OCI-LY3 (cell line): Measurements from ENCODE around the gene NBR1.
"Not testable (repeated sequence)": the region's sequence is repeated elsewhere in the genome, so short reads cannot be mapped to it uniquely, and the experiment has no call there.

Experiments
- H2AFZ ChIP-seq: fragments of 200-600, 300-600 bp; shearing (Covaris generic); 2 replicates; pipeline ENCODE4 v1.6.0; 2014; ENCODE audit warnings: antibody characterized with exemption, low read depth, low read length
- H3K27ac ChIP-seq: fragments of 200-600, 300-600 bp; sonication (generic); 2 replicates; pipeline ENCODE4 v1.5.1; 2014; ENCODE audit warnings: mild to moderate bottlenecking, low read length, moderate library complexity, mixed read lengths
- H3K27me3 ChIP-seq: fragments of 200-600, 300-600 bp; sonication (generic); 2 replicates; pipeline ENCODE4 v1.6.1; 2014; ENCODE audit warnings: low read depth, low read length, mixed read lengths
- H3K36me3 ChIP-seq: fragments of 200-600, 300-600 bp; sonication (generic); replicated peaks from 2 replicates; pipeline ENCODE3; 2014; ENCODE audit warnings: low read depth, low read length, mixed read lengths
- H3K4me1 ChIP-seq: fragments of 300-600, 200-600 bp; sonication (generic); 2 replicates; pipeline ENCODE4 v1.6.1; 2014; ENCODE audit warnings: low read length, mixed read lengths
- H3K4me2 ChIP-seq: fragments of 200-600, 300-600 bp; sonication (generic); 2 replicates; pipeline ENCODE4 v1.6.1; 2014; ENCODE audit warnings: low read length, mixed read lengths
- H3K4me3 ChIP-seq: fragments of 300-600, 200-600 bp; sonication (generic); 2 replicates; pipeline ENCODE4 v1.5.1; 2014; ENCODE audit warnings: antibody characterized with exemption, mild to moderate bottlenecking, low read length, moderate library complexity
- H3K79me2 ChIP-seq: fragments of 300-600, 200-600 bp; shearing (Covaris generic); 2 replicates; pipeline ENCODE4 v1.6.1; 2014; ENCODE audit warnings: mild to moderate bottlenecking, low read length, mixed read lengths
- H3K9ac ChIP-seq: fragments of 300-600, 200-600 bp; shearing (Covaris generic); 2 replicates; pipeline ENCODE4 v1.6.0; 2014; ENCODE audit warnings: mild to moderate bottlenecking, low read length, moderate library complexity
- H3K9me3 ChIP-seq: fragments of 200-600, 300-600 bp; shearing (Covaris generic); 2 replicates; pipeline ENCODE4 v1.6.1; 2014; ENCODE audit warnings: low read length, mixed read lengths; ENCODE audit not compliant: insufficient read depth
- H4K20me1 ChIP-seq: fragments of 200-600, 300-600 bp; sonication (generic); 2 replicates; pipeline ENCODE4 v1.6.1; 2016; ENCODE audit warnings: low read length, mixed read lengths; ENCODE audit not compliant: insufficient read depth
- CTCF ChIP-seq: fragments of 200-600, 300-600 bp; sonication (generic); IDR thresholded peaks from 2 replicates; pipeline ENCODE4 v1.5.1; 2014; ENCODE audit warnings: antibody characterized with exemption, low read length, low read depth
- EZH2phosphoT487 ChIP-seq: fragments of 200-600 bp; shearing (Covaris generic); IDR thresholded peaks from 2 replicates; pipeline ENCODE4 v1.6.1; 2018; ENCODE audit warnings: antibody characterized with exemption, mixed run types, low read depth

NBR1 gene

DNA sequence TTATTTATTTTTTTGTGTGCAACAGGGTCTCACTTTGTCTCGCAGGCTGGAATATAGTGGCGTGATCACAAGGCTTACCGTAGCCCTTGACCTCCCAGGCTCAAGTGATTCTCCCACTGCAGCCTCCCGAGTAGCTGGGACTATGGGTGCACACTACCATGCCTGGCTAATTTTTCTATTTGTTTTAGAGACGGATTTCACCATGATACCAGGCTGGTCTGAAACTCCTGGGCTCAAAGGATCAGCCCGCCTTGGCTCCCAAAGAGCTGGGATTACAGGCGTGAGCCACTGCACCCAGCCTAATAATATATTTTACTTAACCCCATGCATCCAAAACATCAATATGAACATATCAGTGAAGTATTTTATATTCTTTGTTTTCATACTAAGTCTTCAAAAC, 55.4 kb downstream of the NBR1 start:
- Histone ChIP-seq H3K36me3 (peaks cover 4% of the 10 kb centered on the region), H3K79me2 (no peaks in the 10 kb centered on the region), H3K9me3 (no peaks in the 10 kb centered on the region), H2AFZ (no peak overlapping the region), H3K27ac (no peak overlapping the region), H3K9ac (no peak overlapping the region), H4K20me1 (no peaks in the 10 kb centered on the region), H3K27me3 (no peaks in the 10 kb centered on the region), H3K4me2 (no peak overlapping the region), H3K4me1 (no peaks in the 10 kb centered on the region), H3K4me3 (no peak overlapping the region)
- TF ChIP-seq EZH2phosphoT487 (no peak), CTCF (no peak)

GRCh38 chr17:43228020-43228782, 57.2 kb downstream of the NBR1 start, which contains the start of gene CCDC200:
Gene CCDC200, minus strand, starts transcription at chr17:43228623. Its CDS starts 69 bp downstream, at chr17:43228554.
- not testable (repeated sequence) for H3K79me2 ChIP-seq, H4K20me1 ChIP-seq, H2AFZ ChIP-seq, H3K9ac ChIP-seq, H3K4me2 ChIP-seq, H3K36me3 ChIP-seq, H3K27me3 ChIP-seq, H3K4me3 ChIP-seq, H3K9me3 ChIP-seq, H3K4me1 ChIP-seq, H3K27ac ChIP-seq

DNA sequence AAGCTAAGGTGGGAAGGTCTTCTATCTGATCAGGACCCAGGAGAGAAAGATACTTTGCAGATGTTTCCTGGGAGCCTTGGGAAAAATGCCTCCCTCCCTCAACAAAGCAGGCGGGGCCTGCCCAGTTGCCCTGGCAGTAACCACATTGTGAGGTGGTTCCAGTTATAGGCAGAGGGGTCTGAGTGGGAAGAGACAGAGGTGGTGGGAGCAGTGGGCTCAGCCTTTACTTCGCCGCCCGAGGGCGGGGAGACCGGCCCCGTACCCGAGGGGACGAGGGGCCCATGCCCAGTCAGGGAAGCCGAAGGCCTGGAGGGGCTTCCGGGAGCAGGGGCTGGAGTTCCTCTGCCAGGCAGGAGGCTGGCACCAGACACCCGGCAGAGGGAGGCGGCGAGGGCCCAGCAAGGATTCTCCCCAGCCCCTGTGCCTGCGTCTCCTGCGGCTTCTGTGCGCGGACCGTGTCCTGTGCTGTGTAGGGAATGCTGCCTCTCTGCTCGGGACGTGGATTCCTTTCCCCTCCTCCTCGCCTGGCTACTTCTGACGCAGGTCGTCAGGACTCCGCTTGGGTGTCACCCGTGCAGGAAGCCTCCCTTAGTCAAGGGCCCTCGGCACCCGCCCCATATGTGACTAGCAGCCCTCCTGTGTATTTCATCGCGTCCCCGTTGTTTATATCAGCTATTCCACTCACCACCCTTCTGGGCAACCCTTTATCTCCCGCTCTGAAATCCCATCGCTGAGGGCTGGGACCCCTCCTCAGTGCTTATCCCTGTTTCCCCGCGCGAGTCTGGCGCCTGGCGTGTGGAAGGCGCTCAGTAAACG, 60.4 kb downstream of the NBR1 start:
- H3K9ac ChIP-seq: peak overlapping the region; percentile 44; the same call in 1 of the 2 replicates

GRCh38 chr17:43232021-43232699, 61.1 kb downstream of the NBR1 start:
- H3K4me2 ChIP-seq: peak overlapping the region; percentile 45; the same call in 1 of the 2 replicates
- H3K27me3 ChIP-seq, H4K20me1 ChIP-seq, H3K36me3 ChIP-seq, H3K9me3 ChIP-seq, H3K79me2 ChIP-seq, H3K4me1 ChIP-seq, H2AFZ ChIP-seq, H3K27ac ChIP-seq: not testable (repeated sequence)
- peak overlapping the region; percentile 60; the same call in 1 of the 2 replicates for H3K4me3 ChIP-seq
- peak overlapping the region; percentile 44; the same call in 1 of the 2 replicates for H3K9ac ChIP-seq

More for the DNA sequence above, 60.4 kb downstream of the NBR1 start:
- not testable (repeated sequence) for H4K20me1 ChIP-seq, H3K27me3 ChIP-seq, H2AFZ ChIP-seq, H3K27ac ChIP-seq, H3K9me3 ChIP-seq, H3K79me2 ChIP-seq, H3K36me3 ChIP-seq, H3K4me1 ChIP-seq
- Histone ChIP-seq H3K4me2 (peak overlapping the region; percentile 45; the same call in 1 of the 2 replicates), H3K4me3 (peak overlapping the region; percentile 60; the same call in 1 of the 2 replicates)

- not testable (repeated sequence) for H3K4me3 ChIP-seq, H3K4me2 ChIP-seq, H3K9ac ChIP-seq
These were observed 62.2 kb downstream of the NBR1 start for GRCh38 chr17:43233263-43233662.

GRCh38 chr17:43233877-43234276, 62.9 kb downstream of the NBR1 start, which contains the start of gene RNU2-1:
Gene RNU2-1, minus strand, starts transcription at chr17:43233977.
- not testable (repeated sequence) for H2AFZ ChIP-seq, H3K36me3 ChIP-seq

More at GRCh38 chr17:43233263-43233662, 62.2 kb downstream of the NBR1 start:
- not testable (repeated sequence) for H2AFZ ChIP-seq, H3K9me3 ChIP-seq, H3K27me3 ChIP-seq, H3K4me1 ChIP-seq, H3K79me2 ChIP-seq, H3K36me3 ChIP-seq, H4K20me1 ChIP-seq, H3K27ac ChIP-seq

GRCh38 chr17:43239597-43239996, 68.6 kb downstream of the NBR1 start:
- H3K27me3 ChIP-seq, H3K4me3 ChIP-seq: not testable (repeated sequence)

More at GRCh38 chr17:43233877-43234276, 62.9 kb downstream of the NBR1 start, which contains the start of gene RNU2-1:
- H3K9me3 ChIP-seq, H3K9ac ChIP-seq, H3K4me2 ChIP-seq, H3K27me3 ChIP-seq, H3K79me2 ChIP-seq, H3K4me3 ChIP-seq, H3K27ac ChIP-seq, H3K4me1 ChIP-seq, H4K20me1 ChIP-seq: not testable (repeated sequence)

More at GRCh38 chr17:43239597-43239996, 68.6 kb downstream of the NBR1 start:
- H3K4me1 ChIP-seq, H4K20me1 ChIP-seq, H3K27ac ChIP-seq, H3K9ac ChIP-seq, H3K4me2 ChIP-seq, H2AFZ ChIP-seq, H3K9me3 ChIP-seq, H3K79me2 ChIP-seq, H3K36me3 ChIP-seq: not testable (repeated sequence)
